K562 (cell line): ENCODE results near the gene FUT8.

Source experiments
- CTCF ChIP-seq, 3 experiments: IDR thresholded peaks in 2 of 3; conservative IDR thresholded peaks in 1 of 3; 2 replicates each; pipeline ENCODE4 v1.5.1; 2011 to 2012; ENCODE audit warnings: low read length in 3 of 3, mild to moderate bottlenecking in 3 of 3, control low read depth in 2 of 3, improper control_type of control experiment in 1 of 3, inconsistent platforms in 1 of 3, low read depth in 1 of 3, mixed read lengths in 1 of 3, moderate library complexity in 1 of 3; ENCODE audit not compliant: insufficient read depth in 2 of 3
- GATAD2B ChIP-seq: fragments of 450-650 bp; IDR thresholded peaks from 2 replicates; pipeline ENCODE4 v1.6.1; 2017; ENCODE audit warnings: mild to moderate bottlenecking, borderline replicate concordance
- MCM5 ChIP-seq: fragments of 450-650 bp; IDR thresholded peaks from 2 replicates; pipeline ENCODE4 v1.6.1; 2016; ENCODE audit warnings: low read depth
- MYC ChIP-seq, 2 experiments: fragments of 250-450 bp in 1 of 2; sonication (Bioruptor Pico) in 1 of 2; IDR thresholded peaks; 2 replicates each; pipeline versions ENCODE4 v1.5.1 to v1.6.1; 2012 to 2021; ENCODE audit warnings: low read depth in 2 of 2, borderline replicate concordance in 1 of 2, improper control_type of control experiment in 1 of 2, low read length in 1 of 2, mild to moderate bottlenecking in 1 of 2, moderate library complexity in 1 of 2
- PBX2 ChIP-seq, 2 experiments: IDR thresholded peaks in 1 of 2; conservative IDR thresholded peaks in 1 of 2; 2 replicates each; pipeline ENCODE4 v1.6.1; 2016; ENCODE audit warnings: low read depth in 2 of 2, mild to moderate bottlenecking in 1 of 2, missing compliant biosample characterization in 1 of 2, missing genetic modification characterization in 1 of 2, moderate library complexity in 1 of 2
- RAD21 ChIP-seq, 2 experiments: fragments of 250-450 bp in 1 of 2; fragments of 450-650 bp in 1 of 2; sonication (Bioruptor Pico) in 1 of 2; formaldehyde crosslinking in 1 of 2; IDR thresholded peaks in 1 of 2; conservative IDR thresholded peaks in 1 of 2; 2 replicates each; pipeline versions ENCODE4 v1.4.0 to v1.8.0; 2020 to 2022; ENCODE audit warnings: mild to moderate bottlenecking in 2 of 2, moderate library complexity in 1 of 2
- REST ChIP-seq, 2 experiments: fragments of 450-650 bp; formaldehyde crosslinking in 1 of 2; IDR thresholded peaks; 2 replicates each; pipeline versions ENCODE4 v1.4.0 to v1.6.1; 2014 to 2020; ENCODE audit warnings: mild to moderate bottlenecking in 2 of 2, borderline replicate concordance in 1 of 2, low read depth in 1 of 2
- SIN3A ChIP-seq, 2 experiments: fragments of 150-350 bp in 1 of 2; IDR thresholded peaks; 2 replicates each; pipeline ENCODE4 v1.6.1; 2011 to 2016; ENCODE audit warnings: borderline replicate concordance in 2 of 2, low read depth in 2 of 2, low read length in 2 of 2, mild to moderate bottlenecking in 2 of 2, moderate library complexity in 2 of 2; ENCODE audit not compliant: control insufficient read depth in 1 of 2
- SIRT6 ChIP-seq: IDR thresholded peaks from one replicate; pipeline ENCODE4 v1.6.1; 2012; ENCODE audit warnings: low read depth, mild to moderate bottlenecking, control low read depth, inconsistent platforms, low read length, moderate library complexity
- SREBF2 ChIP-seq: sonication (generic); formaldehyde crosslinking; IDR thresholded peaks from 2 replicates; pipeline ENCODE4 v1.4.0; 2020; ENCODE audit warnings: mild to moderate bottlenecking, missing genetic modification reagents
- ZNF184 ChIP-seq: sonication (generic); formaldehyde crosslinking; IDR thresholded peaks from 2 replicates; pipeline ENCODE4 v1.5.0; 2020; ENCODE audit warnings: missing genetic modification reagents
- ZNF398 ChIP-seq: fragments of 250-450 bp; sonication (Bioruptor Pico); IDR thresholded peaks from 2 replicates; pipeline ENCODE4 v1.8.0; 2021; ENCODE audit warnings: moderate library complexity, mild to moderate bottlenecking, inconsistent platforms
- ZNF57 ChIP-seq: fragments of 450-650 bp; formaldehyde crosslinking; IDR thresholded peaks from 2 replicates; pipeline ENCODE4 v1.4.0; 2020; ENCODE audit warnings: mild to moderate bottlenecking, moderate library complexity
- ZNF583 ChIP-seq: fragments of 250-450 bp; sonication (Bioruptor Pico); IDR thresholded peaks from 2 replicates; pipeline ENCODE4 v1.4.0; 2020

- TF ChIP-seq ZNF398 (CRISPR knock-in tag): no peak
- TF ChIP-seq MYC (IDR thresholded peaks at IDR 0.05; ENCODE audit: low read depth, low read length): no peak
- TF ChIP-seq MYC (CRISPR knock-in tag; IDR thresholded peaks at IDR 0.05; ENCODE audit: borderline replicate concordance, low read depth): no peak
- TF ChIP-seq ZNF57 (CRISPR knock-in tag): no peak
- TF ChIP-seq CTCF (IDR thresholded peaks at IDR 0.05 in 2 of 3, conservative IDR thresholded peaks at IDR 0.05 in 1 of 3; ENCODE audit: insufficient read depth in 2 of 3, low read depth in 1 of 3, low read length in 3 of 3): no peak
- TF ChIP-seq SREBF2: no peak
- TF ChIP-seq PBX2 (CRISPR knock-in tag; IDR thresholded peaks at IDR 0.05; ENCODE audit: low read depth): no peak
- TF ChIP-seq PBX2 (tag; conservative IDR thresholded peaks at IDR 0.05; ENCODE audit: low read depth): no peak
- no peak for TF ChIP-seq ZNF583
- no peak for TF ChIP-seq SIRT6
- no peak for TF ChIP-seq RAD21 (CRISPR knock-in tag; conservative IDR thresholded peaks at IDR 0.05 in 1 of 2, IDR thresholded peaks at IDR 0.05 in 1 of 2)
- no peak for TF ChIP-seq SIN3A (IDR thresholded peaks at IDR 0.05; ENCODE audit: borderline replicate concordance in 2 of 2, control insufficient read depth in 1 of 2, low read depth in 2 of 2, low read length in 2 of 2)
- no peak for TF ChIP-seq GATAD2B
- TF ChIP-seq ZNF184 (CRISPR knock-in tag): no peak
- TF ChIP-seq MCM5: no peak
- no peak for TF ChIP-seq REST (IDR thresholded peaks at IDR 0.05; ENCODE audit: borderline replicate concordance)
- no peak for TF ChIP-seq REST (CRISPR knock-in tag; IDR thresholded peaks at IDR 0.05; ENCODE audit: low read depth)
These were observed 25.4 kb upstream of the FUT8 start for GRCh38 chr14:65387171-65387570.
